Measurements from ENCODE around the gene PHAF1.
A peak's percentile ranks its signal among the peaks of the same experiment; 100 is the strongest.

Gene PHAF1

DNA sequence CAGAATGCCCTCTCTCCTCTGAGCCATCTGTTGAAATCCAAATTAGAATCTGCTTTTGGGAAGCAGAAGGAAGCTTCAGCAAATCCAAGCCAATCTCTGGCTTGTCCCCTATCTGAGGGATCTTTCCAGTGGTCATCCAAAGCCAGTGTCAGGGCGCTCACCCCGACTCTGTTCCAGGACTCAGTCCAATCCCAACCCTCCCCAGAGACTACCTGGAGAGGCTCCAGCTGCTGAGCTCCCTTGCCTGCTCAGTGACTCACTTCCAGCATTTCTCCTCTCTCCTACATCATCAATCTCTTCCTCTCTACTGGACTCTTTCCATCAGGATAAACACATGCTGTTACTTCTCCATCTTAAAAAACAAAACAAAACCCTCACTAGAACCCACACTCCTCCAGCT, 71.6 kb downstream of the PHAF1 start:
- DNase-seq (ENCODE audit: low read depth, low spot score): peak; percentile 44
- TF ChIP-seq, protein P1, sequence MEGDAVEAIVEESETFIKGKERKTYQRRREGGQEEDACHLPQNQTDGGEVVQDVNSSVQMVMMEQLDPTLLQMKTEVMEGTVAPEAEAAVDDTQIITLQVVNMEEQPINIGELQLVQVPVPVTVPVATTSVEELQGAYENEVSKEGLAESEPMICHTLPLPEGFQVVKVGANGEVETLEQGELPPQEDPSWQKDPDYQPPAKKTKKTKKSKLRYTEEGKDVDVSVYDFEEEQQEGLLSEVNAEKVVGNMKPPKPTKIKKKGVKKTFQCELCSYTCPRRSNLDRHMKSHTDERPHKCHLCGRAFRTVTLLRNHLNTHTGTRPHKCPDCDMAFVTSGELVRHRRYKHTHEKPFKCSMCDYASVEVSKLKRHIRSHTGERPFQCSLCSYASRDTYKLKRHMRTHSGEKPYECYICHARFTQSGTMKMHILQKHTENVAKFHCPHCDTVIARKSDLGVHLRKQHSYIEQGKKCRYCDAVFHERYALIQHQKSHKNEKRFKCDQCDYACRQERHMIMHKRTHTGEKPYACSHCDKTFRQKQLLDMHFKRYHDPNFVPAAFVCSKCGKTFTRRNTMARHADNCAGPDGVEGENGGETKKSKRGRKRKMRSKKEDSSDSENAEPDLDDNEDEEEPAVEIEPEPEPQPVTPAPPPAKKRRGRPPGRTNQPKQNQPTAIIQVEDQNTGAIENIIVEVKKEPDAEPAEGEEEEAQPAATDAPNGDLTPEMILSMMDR (IDR thresholded peaks at IDR 0.05; ENCODE audit: insufficient read depth, low read length, missing control alignments): no peak
- H3K4me3 ChIP-seq (ENCODE audit: low read depth, low read length): no peak overlapping the region
- CTCF ChIA-PET: interaction anchor here (0.7 to 10.2 kb wide), 8 partner anchors 9 to 286 kb away, joined by 3 to 128 read pairs (median 6); partner anchors contain the start of genes FBXL8, NOL3 and TRADD
- POLR2A ChIA-PET: interaction anchor here (0.6 to 1.0 kb wide), 2 partner anchors 11 to 20 kb away, joined by 3 to 8 read pairs; partner anchors contain the start of gene NOL3

DNA sequence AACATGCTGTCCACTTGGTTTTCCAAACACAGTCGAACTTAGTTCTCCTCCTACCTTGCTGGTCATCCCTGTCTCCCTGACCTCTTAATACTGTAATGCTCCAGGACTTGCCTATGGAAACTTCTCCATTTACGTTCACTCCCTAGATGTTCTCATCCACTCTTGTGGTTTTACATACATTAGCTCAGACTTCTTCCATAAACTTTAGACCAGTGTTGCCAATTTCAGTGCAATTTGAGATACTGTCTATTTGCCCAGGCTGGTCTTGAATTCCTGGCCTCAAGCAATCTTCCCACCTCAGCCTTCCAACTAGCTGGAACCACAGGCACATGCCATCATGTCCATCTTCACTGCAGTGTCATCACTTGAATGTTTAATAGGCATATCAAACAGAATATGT, 72.5 kb downstream of the PHAF1 start:
- ChIA-PET CTCF (interaction anchor here (0.9 to 10.2 kb wide), 9 partner anchors 10 to 229 kb away, joined by 3 to 128 read pairs (median 21); partner anchors contain the start of genes CES3, FBXL8, NOL3 and TRADD), POLR2A (no interaction called here)
- H3K4me3 ChIP-seq (ENCODE audit: low read depth, low read length): no peak overlapping the region
- TF ChIP-seq, protein P1 (IDR thresholded peaks at IDR 0.05; ENCODE audit: insufficient read depth, low read length, missing control alignments): no peak
- no peak for DNase-seq (ENCODE audit: low read depth, low spot score)

DNA sequence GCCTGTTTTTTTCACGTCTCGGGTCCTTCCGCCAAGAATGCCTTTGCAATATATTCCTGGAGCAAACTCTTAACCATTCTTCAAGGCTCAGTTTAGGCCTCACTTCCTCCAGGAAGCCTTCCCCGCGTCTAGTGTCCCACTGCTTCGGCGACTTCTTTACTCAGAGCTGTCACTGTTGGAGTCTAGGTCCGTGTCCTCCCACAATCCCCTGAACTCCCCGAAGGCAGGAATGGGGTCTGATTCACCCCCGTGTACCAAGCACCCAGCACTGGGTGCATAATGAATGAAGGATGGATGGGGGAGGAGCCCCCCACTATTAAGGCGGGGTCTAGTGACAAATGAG, 73.5 kb downstream of the PHAF1 start:
- ChIA-PET CTCF (interaction anchor here (0.9 to 10.2 kb wide), 12 partner anchors 11 to 288 kb away, joined by 3 to 128 read pairs (median 8); partner anchors contain the start of genes CES3, FBXL8, NOL3 and TRADD), POLR2A (no interaction called here)
- peak overlapping the region; percentile 74 for H3K4me3 ChIP-seq (ENCODE audit: low read depth, low read length)
- no peak for DNase-seq (ENCODE audit: low read depth, low spot score)
- TF ChIP-seq, protein P1 (IDR thresholded peaks at IDR 0.05; ENCODE audit: insufficient read depth, low read length, missing control alignments): no peak

DNA sequence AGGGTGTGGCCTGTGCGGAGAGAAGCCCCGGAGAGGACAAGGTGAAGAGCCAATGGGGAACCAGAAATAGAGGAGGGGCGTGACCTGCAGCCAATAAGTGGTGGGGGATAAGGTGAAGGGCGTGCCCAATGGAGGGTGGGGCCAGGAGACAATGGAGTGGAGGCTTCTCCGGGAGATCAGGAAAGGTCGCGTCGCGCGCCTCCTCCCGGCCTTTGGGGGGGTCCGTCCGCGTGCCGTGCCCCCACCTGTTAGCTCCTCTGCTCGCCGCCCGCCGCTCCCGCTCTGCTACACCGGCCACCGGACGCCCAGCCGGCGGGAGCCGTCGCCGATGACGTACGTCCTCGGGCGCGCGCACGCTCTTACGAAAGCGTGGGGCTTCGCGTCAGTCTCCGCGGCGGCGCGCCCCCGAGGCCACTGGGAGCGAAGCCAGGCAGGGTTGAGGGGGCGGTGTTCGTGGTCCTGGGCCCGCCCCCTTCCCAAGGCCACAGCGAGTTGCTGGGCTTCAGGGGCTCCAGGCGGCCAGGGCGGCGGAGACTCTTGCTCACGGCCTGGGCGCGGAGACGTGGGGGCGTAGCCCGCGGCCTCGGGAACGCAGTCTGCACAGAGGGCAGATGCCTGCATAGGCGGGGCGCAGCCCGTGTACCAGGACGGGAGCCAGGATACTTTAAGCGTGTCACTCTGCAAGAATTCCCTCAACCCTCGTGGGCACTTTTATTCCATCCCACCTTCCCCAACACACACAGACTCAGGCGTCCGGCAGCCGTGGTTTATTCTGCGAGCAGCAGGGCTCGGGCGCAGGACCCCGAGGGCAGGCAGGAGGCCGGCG, 74.1 kb downstream of the PHAF1 start, which contains the start of gene MATCAP1:
TSS of gene MATCAP1 (minus strand) at position 337 of the 826 bp plus-strand sequence. CDS start 3,353 bp downstream, outside the sequence.
- POLR2A ChIA-PET: interaction anchor here (1.6 kb wide), 1 partner anchor 64 kb away, joined by 4 read pairs; the partner anchor contains the start of gene FHOD1
- TF ChIP-seq, protein P1 (IDR thresholded peaks at IDR 0.05; ENCODE audit: insufficient read depth, low read length, missing control alignments): no peak
- peak; percentile 82 for DNase-seq (ENCODE audit: low read depth, low spot score)
- peak within 1 kb of the TSS; percentile 74 for H3K4me3 ChIP-seq (ENCODE audit: low read depth, low read length)
- CTCF ChIA-PET: interaction anchor here (0.7 to 10.2 kb wide), 24 partner anchors 11 to 289 kb away, joined by 3 to 128 read pairs (median 10); partner anchors contain the start of genes CES3, FBXL8, NOL3 and TRADD

DNA sequence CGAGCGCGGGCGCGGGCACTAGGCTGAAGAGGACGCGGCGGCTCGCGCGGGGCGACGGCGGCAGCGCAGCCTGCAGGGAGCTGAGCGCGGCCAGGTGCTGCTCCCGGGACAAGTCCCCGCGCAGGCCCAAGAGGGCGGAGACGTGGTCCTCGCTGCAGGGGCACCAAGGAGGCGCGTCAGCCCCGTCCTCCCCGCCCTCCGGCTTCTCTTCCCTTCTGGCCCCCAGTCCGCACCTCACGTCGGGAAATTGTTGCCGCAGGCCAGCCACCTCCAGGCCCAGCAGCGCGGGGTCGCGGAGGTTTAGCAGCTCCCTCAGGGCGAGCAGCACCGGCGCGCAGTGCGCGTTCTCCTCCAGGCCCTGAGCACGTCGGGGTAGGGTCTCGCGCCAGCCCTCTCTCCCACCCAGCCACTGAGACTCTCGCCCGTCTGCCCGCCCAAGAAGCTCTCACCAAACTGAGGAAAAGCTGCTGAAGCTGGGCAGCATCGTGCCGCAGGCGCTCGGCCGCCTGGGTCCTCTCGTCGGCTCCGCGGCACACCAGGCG, 74.8 kb downstream of the PHAF1 start:
- POLR2A ChIA-PET: interaction anchor here (1.6 kb wide), 1 partner anchor 63 kb away, joined by 4 read pairs; the partner anchor contains the start of gene FHOD1
- peak overlapping the region; percentile 74 for H3K4me3 ChIP-seq (ENCODE audit: low read depth, low read length)
- CTCF ChIA-PET: interaction anchor here (0.7 to 10.2 kb wide), 40 partner anchors 10 to 289 kb away, joined by 3 to 128 read pairs (median 6); partner anchors contain the start of genes B3GNT9, CES3, CES4A and FBXL8
- TF ChIP-seq, protein P1 (IDR thresholded peaks at IDR 0.05; ENCODE audit: insufficient read depth, low read length, missing control alignments): no peak
- DNase-seq (ENCODE audit: low read depth, low spot score): no peak
